ENCODE results near the gene SLC38A4. TPM values are rescaled to one million over a fixed set of nuclear protein-coding genes. Genes with fewer than 3 reads are reported as not detected.

SLC38A4 gene
- total RNA-seq, 2 donors from 2014 or later = 1.3 to 5.6 TPM

DNA sequence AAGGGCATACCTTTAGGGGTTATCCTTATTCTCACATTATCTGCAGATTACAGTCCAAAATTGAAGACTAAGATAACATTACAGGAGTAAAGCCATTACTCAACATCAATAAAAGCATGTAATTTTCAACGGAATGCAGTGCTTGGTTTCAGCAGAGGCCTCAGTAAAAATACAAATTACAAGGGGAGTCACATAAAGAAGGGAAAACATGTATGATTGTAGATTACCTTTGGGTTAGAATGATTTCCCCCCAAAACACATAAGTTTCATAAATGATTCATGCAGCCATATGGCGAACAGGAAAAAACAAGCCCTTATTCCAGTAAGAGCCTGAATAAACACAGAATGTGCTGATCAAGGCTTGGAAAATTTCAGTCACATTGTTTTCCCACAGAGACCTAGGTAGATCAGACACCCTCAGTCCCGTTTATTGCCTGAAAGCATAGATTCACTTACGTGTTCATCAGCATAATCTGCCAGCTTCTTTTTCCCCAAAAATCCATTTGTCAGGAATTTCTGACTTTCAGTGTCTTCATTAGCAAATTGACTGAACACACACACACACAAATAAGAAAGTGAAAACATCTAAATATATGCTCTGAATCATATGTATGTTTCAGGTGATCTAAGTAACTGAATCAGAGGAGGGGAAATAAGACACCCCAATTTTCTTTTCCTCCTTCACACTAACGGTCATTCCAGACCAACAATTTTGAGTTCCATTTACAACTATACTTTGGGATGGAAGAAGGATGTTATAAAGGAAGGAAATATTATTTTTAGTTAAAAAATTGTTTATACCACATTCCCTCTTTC is 37.5 kb downstream of the SLC38A4 start:
- Histone ChIP-seq H3K36me3 (no peaks in the 10 kb centered on the region), H3K27ac (no peak overlapping the region), H3K9me3 (no peaks in the 10 kb centered on the region), H3K4me1 (replicated peaks) (no peaks in the 10 kb centered on the region), H3K27me3 (replicated peaks; ENCODE audit: insufficient read depth) (no peaks in the 10 kb centered on the region), H3K4me3 (no peak overlapping the region)
- DNase-seq (ENCODE audit: low spot score) = no peak
- 61% methylated on average over 5 of the region's 5 CpGs for WGBS
- intact Hi-C loops (cut with DNase I) = no loop called here
- no peak for TF ChIP-seq POLR2AphosphoS5 (IDR thresholded peaks at IDR 0.05)
- no peak for TF ChIP-seq POLR2A (IDR thresholded peaks at IDR 0.05)
- TF ChIP-seq, protein P1, sequence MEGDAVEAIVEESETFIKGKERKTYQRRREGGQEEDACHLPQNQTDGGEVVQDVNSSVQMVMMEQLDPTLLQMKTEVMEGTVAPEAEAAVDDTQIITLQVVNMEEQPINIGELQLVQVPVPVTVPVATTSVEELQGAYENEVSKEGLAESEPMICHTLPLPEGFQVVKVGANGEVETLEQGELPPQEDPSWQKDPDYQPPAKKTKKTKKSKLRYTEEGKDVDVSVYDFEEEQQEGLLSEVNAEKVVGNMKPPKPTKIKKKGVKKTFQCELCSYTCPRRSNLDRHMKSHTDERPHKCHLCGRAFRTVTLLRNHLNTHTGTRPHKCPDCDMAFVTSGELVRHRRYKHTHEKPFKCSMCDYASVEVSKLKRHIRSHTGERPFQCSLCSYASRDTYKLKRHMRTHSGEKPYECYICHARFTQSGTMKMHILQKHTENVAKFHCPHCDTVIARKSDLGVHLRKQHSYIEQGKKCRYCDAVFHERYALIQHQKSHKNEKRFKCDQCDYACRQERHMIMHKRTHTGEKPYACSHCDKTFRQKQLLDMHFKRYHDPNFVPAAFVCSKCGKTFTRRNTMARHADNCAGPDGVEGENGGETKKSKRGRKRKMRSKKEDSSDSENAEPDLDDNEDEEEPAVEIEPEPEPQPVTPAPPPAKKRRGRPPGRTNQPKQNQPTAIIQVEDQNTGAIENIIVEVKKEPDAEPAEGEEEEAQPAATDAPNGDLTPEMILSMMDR (IDR thresholded peaks at IDR 0.05) = no peak

DNA sequence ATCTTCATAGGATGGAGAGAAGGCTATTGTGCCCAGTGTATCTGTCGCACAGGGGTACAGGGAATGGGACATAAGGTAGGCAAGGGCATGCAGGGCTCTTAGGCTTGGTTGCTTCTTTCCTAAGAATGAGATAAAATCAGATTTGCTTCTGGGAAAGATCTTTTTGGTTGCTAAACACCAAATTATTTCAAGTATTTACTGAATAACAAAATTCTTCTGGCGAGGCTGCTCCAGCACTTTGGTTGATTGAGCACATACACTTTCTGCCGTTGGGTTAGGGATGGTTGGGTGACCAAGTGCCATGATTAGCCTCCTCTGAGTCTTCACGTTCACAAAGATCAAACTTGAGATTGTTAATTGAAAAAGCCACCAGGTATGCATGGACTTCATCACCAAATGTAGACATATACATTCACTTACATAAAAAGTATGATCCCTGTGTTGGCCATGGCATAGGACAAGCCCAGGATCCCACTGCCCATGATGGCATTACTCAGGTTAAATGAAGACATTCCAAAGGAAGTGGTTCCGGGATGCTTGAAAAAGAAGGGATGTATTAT is 38.2 kb downstream of the SLC38A4 start:
- intact Hi-C loops (cut with DNase I) = no loop called here
- WGBS = 92% methylated on average over 5 of the region's 5 CpGs
- Histone ChIP-seq H3K4me1 (replicated peaks) (no peaks in the 10 kb centered on the region), H3K9me3 (no peaks in the 10 kb centered on the region), H3K4me3 (no peak overlapping the region), H3K36me3 (no peaks in the 10 kb centered on the region), H3K27ac (no peak overlapping the region), H3K27me3 (replicated peaks; ENCODE audit: insufficient read depth) (no peaks in the 10 kb centered on the region)
- no peak for TF ChIP-seq POLR2AphosphoS5 (IDR thresholded peaks at IDR 0.05)
- TF ChIP-seq POLR2A (IDR thresholded peaks at IDR 0.05) = no peak
- TF ChIP-seq, protein P1 (IDR thresholded peaks at IDR 0.05) = no peak
- DNase-seq (ENCODE audit: low spot score) = no peak

GRCh38 chr12:46786774-46787173 is 39.0 kb downstream of the SLC38A4 start:
- Histone ChIP-seq H3K4me3 (no peak overlapping the region), H3K36me3 (no peaks in the 10 kb centered on the region), H3K9me3 (no peaks in the 10 kb centered on the region), H3K27me3 (replicated peaks; ENCODE audit: insufficient read depth) (no peaks in the 10 kb centered on the region), H3K4me1 (replicated peaks) (no peaks in the 10 kb centered on the region), H3K27ac (no peak overlapping the region)
- DNase-seq (ENCODE audit: low spot score) = no peak
- TF ChIP-seq POLR2A (IDR thresholded peaks at IDR 0.05) (no peak), POLR2AphosphoS5 (IDR thresholded peaks at IDR 0.05) (no peak)
- TF ChIP-seq, protein P1 (IDR thresholded peaks at IDR 0.05) = no peak
- intact Hi-C loops (cut with DNase I) = no loop called here
- WGBS = 85% methylated on average over 3 of the region's 3 CpGs

GRCh38 chr12:46785382-46785781 is 40.4 kb downstream of the SLC38A4 start:
- no peaks in the 10 kb centered on the region for H3K27me3 ChIP-seq (replicated peaks; ENCODE audit: insufficient read depth)
- H3K9me3 ChIP-seq = no peaks in the 10 kb centered on the region
- H3K4me1 ChIP-seq (replicated peaks) = no peaks in the 10 kb centered on the region
- intact Hi-C loops (cut with DNase I) = no loop called here
- 99% methylated on average over 3 of the region's 3 CpGs for WGBS
- H3K27ac ChIP-seq = no peak overlapping the region
- H3K4me3 ChIP-seq = no peak overlapping the region
- DNase-seq (ENCODE audit: low spot score) = no peak
- TF ChIP-seq POLR2AphosphoS5 (IDR thresholded peaks at IDR 0.05) (no peak), POLR2A (IDR thresholded peaks at IDR 0.05) (no peak)
- TF ChIP-seq, protein P1 (IDR thresholded peaks at IDR 0.05) = no peak
- no peaks in the 10 kb centered on the region for H3K36me3 ChIP-seq

DNA sequence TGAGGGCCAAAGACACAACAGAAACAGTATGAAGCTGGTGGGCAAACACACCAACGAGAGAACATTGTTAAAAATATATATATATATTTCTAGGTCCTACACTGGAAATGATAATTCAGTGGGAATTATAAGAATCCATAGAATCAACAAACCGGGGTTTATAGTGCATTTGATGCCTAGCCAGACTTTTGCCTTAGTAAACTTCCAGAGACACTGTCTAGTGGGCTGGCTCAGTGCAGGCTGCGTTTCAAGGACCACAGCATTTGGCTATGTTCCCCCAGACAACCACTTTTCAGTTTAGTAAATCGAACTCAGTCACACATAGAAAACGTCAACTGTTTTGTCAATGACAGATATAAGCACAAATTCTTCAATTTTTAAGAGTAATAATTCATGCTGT is 41.9 kb downstream of the SLC38A4 start:
- Histone ChIP-seq H3K4me1 (replicated peaks) (no peaks in the 10 kb centered on the region), H3K27ac (no peak overlapping the region), H3K36me3 (no peaks in the 10 kb centered on the region), H3K4me3 (no peak overlapping the region), H3K27me3 (replicated peaks; ENCODE audit: insufficient read depth) (no peaks in the 10 kb centered on the region), H3K9me3 (no peaks in the 10 kb centered on the region)
- no peak for TF ChIP-seq POLR2AphosphoS5 (IDR thresholded peaks at IDR 0.05)
- TF ChIP-seq POLR2A (IDR thresholded peaks at IDR 0.05) = no peak
- TF ChIP-seq, protein P1 (IDR thresholded peaks at IDR 0.05) = no peak
- DNase-seq (ENCODE audit: low spot score) = no peak
- intact Hi-C loops (cut with DNase I) = no loop called here
- WGBS = 43% methylated on average over 5 of the region's 5 CpGs
